HEK293 (cell line): Measurements from ENCODE around the gene CCDC88C.

Experiments
- ATF2 ChIP-seq: fragments of 450-650 bp; formaldehyde crosslinking; IDR thresholded peaks from 2 replicates; pipeline ENCODE4 v1.5.1; 2016; ENCODE audit warnings: missing biosample characterization, missing genetic modification characterization, low read depth
- CTCF ChIP-seq: fragments of 450-650 bp; formaldehyde crosslinking; IDR thresholded peaks from 2 replicates; pipeline ENCODE4 v1.5.1; 2016; ENCODE audit warnings: missing biosample characterization, missing genetic modification characterization
- ZBTB10 ChIP-seq: fragments of 450-650 bp; formaldehyde crosslinking; IDR thresholded peaks from 2 replicates; pipeline ENCODE4 v1.5.1; 2016; ENCODE audit warnings: missing biosample characterization, missing genetic modification characterization
- ZNF10 ChIP-seq: fragments of 450-650 bp; formaldehyde crosslinking; IDR thresholded peaks from 2 replicates; pipeline ENCODE4 v1.5.1; 2017; ENCODE audit warnings: missing biosample characterization, missing genetic modification characterization
- ZNF175 ChIP-seq: fragments of 450-650 bp; formaldehyde crosslinking; IDR thresholded peaks from 2 replicates; pipeline ENCODE4 v1.5.1; 2016; ENCODE audit warnings: missing biosample characterization, missing genetic modification characterization
- ZNF274 ChIP-seq, 2 experiments: fragments of 200-500 bp in 1 of 2; fragments of 450-650 bp in 1 of 2; sonication (Bioruptor generic) in 1 of 2; formaldehyde crosslinking in 1 of 2; IDR thresholded peaks; 2 replicates each; pipeline versions ENCODE4 v1.5.1 to v1.6.1; 2014 to 2016; ENCODE audit warnings: borderline replicate concordance in 1 of 2, inconsistent platforms in 1 of 2, low read length in 1 of 2, missing biosample characterization in 1 of 2, missing genetic modification characterization in 1 of 2
- ZNF302 ChIP-seq: fragments of 450-650 bp; formaldehyde crosslinking; IDR thresholded peaks from 2 replicates; pipeline ENCODE4 v1.5.1; 2016; ENCODE audit warnings: missing biosample characterization, missing genetic modification characterization, low read depth
- ZNF416 ChIP-seq: fragments of 450-650 bp; formaldehyde crosslinking; IDR thresholded peaks from 2 replicates; pipeline ENCODE4 v1.5.1; 2016; ENCODE audit warnings: missing biosample characterization, missing genetic modification characterization
- ZNF571 ChIP-seq: fragments of 450-650 bp; formaldehyde crosslinking; IDR thresholded peaks from 2 replicates; pipeline ENCODE4 v1.5.0; 2017; ENCODE audit warnings: missing biosample characterization, missing genetic modification characterization
- ZNF792 ChIP-seq: fragments of 450-650 bp; formaldehyde crosslinking; IDR thresholded peaks from 2 replicates; pipeline ENCODE4 v1.5.1; 2016; ENCODE audit warnings: missing biosample characterization, missing genetic modification characterization
- ZSCAN30 ChIP-seq: fragments of 450-650 bp; IDR thresholded peaks from 2 replicates; pipeline ENCODE4 v1.5.1; 2018; ENCODE audit warnings: missing biosample characterization, mild to moderate bottlenecking, missing genetic modification characterization, moderate library complexity

- TF ChIP-seq CTCF (peak; percentile 49), ZNF175 (no peak), ATF2 (tag by site-specific recombination) (no peak), ZNF10 (tag by site-specific recombination) (no peak), ZNF792 (tag by site-specific recombination) (no peak), ZNF302 (no peak), ZNF571 (tag by site-specific recombination) (no peak), ZBTB10 (tag by site-specific recombination) (no peak), ZNF274 (IDR thresholded peaks at IDR 0.05; ENCODE audit: low read length) (no peak), ZNF274 (tag by site-specific recombination; IDR thresholded peaks at IDR 0.05; ENCODE audit: borderline replicate concordance) (no peak), ZNF416 (tag by site-specific recombination) (no peak), ZSCAN30 (tag by site-specific recombination) (peak; percentile 63; the same call in 1 of the 2 replicates)
These were observed 164.5 kb downstream of the CCDC88C start for GRCh38 chr14:91252871-91253794.
